Body of pancreas (tissue), 4 donors: ENCODE data around the gene ARAP2.

ENCODE experiments used
- POLR2A ChIP-seq, 3 donors: fragments of 450-650 bp; IDR thresholded peaks; one replicate each; pipeline ENCODE4 v1.6.1; 2016; ENCODE audit warnings: antibody characterized with exemption in 3 of 3, mild to moderate bottlenecking in 2 of 3
- TF ChIP-seq, protein P1 (sequence below), 7 experiments: fragments of 450-650 bp in 4 of 7; fragments of 200-600 bp in 3 of 7; sonication (generic) in 3 of 7; IDR thresholded peaks; one replicate each; pipeline ENCODE4 v1.5.1; 2016 to 2019; ENCODE audit warnings: antibody characterized with exemption in 7 of 7

DNA sequence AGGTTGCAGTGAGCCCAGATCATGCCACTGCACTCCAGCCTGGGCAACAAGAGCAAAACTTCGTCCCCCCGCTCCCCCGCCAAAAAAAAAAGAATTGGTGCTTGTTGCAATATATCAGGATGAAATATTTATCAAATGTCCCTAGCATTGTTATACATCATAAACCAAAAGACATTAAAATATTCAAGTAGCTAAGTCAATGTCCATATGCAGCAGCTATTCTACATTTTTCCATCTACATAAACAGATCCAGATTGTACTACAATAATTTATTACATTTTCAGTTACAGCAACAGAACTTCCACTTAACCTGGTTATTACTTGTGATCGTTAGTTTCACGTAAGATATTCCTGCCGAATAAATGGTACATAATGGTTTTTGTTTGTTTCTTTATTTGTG lies 64.1 kb downstream of the ARAP2 start:
- TF ChIP-seq, protein P1, sequence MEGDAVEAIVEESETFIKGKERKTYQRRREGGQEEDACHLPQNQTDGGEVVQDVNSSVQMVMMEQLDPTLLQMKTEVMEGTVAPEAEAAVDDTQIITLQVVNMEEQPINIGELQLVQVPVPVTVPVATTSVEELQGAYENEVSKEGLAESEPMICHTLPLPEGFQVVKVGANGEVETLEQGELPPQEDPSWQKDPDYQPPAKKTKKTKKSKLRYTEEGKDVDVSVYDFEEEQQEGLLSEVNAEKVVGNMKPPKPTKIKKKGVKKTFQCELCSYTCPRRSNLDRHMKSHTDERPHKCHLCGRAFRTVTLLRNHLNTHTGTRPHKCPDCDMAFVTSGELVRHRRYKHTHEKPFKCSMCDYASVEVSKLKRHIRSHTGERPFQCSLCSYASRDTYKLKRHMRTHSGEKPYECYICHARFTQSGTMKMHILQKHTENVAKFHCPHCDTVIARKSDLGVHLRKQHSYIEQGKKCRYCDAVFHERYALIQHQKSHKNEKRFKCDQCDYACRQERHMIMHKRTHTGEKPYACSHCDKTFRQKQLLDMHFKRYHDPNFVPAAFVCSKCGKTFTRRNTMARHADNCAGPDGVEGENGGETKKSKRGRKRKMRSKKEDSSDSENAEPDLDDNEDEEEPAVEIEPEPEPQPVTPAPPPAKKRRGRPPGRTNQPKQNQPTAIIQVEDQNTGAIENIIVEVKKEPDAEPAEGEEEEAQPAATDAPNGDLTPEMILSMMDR (IDR thresholded peaks at IDR 0.05), result no peak
- TF ChIP-seq POLR2A (IDR thresholded peaks at IDR 0.05), result no peak
